CD4-positive, alpha-beta T cell treated with Interleukin-15 for 4 hours (primary cell): ENCODE results near the gene SAMD10.

Source experiments
- DNase-seq: peaks from one replicate; pipeline ENCODE4 v3.0.0-alpha.2; 2020; ENCODE audit warnings: low spot score

SAMD10 gene

DNA sequence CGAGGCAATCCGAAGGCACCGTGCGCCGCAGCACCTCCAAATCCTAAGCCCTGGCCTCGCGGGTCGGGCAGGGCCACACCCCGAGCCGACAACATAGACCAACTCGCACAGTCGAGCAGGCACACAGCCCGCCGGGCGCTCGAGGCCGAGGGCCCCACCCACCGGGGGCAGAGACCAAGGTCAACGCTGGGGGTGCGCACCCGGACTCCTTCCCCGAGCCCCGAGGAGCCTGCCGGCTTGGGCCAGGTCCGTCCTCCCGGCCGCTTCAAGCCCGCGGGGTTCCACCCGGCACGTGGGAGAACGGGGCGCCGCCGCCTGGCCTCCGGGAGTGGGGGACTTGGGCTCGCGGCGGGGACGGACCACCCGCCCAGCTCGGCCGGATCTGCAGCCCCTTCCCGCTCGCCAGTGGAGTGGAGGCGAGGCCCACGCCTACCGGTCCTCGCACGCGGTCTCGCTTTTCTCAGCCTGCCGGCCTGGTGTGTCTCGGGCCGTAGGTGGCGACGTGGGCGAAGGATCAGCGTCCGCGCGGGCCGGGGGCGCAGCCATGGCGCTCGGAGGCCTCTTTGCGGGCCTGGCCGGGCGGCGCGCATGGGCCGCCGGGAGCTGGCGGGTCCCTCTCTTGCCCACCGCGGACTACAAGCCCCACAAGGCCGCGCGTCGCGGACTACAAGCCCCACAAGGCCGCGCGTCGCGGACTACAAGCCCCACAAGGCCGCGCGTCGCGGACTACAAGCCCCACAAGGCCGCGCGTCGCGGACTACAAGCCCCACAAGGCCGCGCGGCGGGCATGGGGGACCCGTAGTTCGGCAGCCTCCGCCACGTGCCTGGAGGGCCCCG is 23.4 kb downstream of the SAMD10 start, which contains the start of gene UCKL1:
Gene UCKL1 (minus strand): TSS at position 590 of the 837 bp plus-strand sequence. CDS start 44 bp downstream, at position 546.
- DNase-seq, result peak; percentile 89

DNA sequence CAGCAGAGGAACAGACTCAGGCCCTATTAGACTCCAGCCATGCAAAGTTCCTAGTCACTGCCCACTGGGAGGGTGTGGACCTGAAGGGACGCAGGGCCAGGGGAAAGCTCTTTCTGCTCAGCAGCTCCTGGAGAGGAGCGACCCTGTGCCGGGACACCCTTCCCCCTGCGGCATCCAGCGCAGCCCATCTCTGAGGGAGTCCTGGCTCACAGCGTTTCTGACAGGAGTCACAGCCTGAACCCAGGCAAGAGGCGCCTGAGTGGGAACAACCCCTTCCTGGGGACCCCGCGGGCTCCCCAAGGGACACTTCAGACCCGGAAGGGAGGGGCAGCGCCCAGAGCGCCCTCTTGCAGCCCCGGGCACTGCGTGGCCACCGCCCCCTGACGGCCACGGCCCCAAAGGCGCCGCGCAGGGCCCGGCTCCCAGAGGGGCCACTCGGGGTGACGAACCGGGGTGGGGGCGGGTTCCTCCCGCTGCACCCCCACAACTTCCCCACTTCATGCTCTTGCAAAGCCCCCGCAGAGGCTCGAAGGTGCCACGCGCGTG is 24.1 kb downstream of the SAMD10 start:
- DNase-seq, result peak; percentile 30

DNA sequence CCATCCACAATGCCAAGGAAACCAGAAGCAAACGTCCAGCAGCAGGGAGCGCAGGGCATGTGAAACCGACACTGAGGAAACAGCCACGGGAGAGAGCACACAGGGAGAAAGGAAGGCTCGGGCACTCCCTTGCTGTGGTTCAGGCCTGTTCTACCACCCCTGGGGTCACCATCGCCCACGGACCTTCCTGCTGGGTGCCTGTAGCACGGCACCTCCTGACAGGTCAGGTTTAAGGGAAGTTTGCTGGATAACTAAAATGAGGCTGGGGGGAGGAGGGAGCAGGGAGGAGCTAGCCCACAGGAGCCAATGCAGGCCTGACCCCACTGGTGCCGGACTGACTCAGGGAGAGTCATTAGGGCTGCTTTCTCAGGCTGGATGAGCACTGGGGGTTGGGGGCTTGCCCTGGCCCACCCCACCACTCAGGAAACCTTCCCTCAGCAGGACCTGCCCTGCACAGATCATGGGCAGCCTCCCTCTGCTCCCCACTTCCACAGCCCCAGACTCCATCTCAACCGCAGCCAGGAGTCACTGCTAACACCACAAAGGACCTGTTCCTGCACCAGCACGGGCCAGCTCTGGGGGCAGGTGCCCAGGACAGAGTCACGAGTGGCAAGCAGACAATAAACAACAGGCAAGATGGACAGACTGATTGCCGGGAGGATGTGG is 25.5 kb downstream of the SAMD10 start:
- DNase-seq, result no peak

DNA sequence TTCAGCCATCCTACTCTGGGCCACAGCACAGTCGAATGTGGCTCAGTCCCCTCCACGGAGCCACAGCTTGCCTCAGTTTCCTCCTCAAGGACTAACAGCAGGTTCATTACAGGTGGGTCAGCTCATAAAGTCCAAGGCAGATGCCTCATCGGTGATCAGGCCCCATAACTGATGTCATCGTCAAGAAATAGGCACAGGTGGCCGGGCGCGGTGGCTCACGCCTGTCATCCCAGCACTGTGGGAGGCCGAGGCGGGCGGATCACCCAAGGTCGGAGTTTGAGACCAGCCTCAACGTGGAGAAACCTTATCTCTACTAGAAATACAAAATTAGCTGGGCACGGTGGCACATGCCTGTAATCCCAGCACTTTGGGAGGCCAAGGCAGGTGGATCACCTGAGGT is 26.7 kb downstream of the SAMD10 start:
- DNase-seq, result no peak

DNA sequence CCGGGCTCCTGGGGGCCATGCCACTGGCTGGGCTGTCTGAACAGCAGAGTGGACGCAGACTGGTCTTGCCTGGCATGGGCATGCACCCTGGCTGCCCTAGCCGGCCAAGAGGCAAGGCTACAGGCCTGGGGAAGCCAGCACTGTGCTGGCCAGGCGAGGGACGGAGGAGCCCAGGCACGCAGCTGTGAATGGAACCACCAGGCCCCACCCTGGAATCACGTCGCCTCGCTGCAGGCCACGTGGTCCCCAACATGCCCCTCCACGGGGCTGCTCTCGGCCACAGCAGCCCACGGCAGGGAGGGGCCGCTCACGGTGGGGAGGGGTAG is 27.3 kb downstream of the SAMD10 start:
- no peak for DNase-seq

DNA sequence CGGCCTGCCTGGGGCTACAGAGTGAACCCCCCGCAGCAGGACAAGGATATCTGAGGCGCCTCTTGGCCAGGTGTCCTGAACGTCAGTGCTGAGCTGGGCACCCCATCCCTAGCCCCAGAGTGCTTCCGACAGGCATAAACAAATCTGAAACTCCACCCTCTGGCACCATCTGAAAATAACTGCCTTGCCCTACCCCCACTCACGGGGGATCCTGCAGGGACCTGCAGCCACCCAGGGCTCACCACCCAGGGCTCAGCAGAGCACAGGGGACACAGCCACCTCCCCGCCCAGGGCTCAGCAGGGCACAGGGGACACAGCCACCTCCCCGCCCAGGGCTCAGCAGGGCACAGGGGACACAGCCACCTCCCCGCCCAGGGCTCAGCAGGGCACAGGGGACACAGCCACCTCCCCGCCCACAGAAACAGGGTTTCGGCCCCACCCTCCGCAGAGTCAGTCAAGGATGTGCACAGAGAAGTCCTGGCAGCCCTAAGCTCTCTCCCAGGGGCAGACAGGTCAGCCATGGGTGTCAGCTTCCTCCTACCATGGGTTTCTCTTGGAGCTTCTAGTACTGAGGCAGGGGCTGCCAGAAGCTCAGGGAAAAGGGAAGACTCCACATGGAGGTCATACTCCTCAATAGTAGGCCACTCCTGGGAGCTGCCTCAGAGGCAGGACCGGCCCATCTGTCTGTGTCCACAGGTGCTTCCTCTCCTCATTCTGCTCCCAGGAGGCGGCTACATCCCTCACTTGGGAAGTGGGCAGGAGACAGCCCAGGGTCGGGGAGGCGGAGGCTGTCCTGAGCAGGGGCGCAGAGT is 27.8 kb downstream of the SAMD10 start:
- no peak for DNase-seq

DNA sequence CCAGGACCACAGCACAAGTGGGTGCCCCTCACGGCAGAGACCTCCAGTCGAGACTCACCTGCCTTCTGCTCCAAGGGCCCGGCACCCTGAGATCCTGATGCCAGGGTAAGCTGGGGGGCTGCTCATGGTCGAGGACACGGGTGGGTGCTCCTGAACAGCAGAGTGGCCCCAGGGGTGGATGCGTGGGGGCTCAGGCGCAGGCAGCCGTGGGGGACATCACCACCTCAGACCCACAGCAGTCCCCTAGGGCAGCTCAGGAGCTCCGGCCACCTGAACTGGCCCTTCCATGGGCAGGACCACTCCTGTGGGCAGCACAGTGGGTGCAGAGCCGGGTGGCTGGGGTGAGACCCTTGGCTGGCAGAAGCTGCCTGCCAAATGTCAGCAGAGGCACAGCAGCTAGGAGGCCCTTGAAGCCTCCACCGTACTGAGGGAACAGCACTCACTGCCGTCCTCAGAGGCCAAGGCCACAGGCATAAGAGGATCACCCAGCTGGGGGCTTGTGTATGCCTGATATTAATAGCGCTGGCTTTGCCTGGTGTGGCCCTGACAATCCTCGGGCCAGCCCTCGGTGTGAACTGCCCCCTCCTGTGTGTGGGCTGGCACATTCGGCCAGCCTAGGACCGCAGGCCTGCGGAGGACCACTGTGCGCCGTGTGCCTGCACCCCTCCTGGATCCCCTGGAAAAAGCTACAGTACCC is 28.6 kb downstream of the SAMD10 start:
- DNase-seq, result no peak

DNA sequence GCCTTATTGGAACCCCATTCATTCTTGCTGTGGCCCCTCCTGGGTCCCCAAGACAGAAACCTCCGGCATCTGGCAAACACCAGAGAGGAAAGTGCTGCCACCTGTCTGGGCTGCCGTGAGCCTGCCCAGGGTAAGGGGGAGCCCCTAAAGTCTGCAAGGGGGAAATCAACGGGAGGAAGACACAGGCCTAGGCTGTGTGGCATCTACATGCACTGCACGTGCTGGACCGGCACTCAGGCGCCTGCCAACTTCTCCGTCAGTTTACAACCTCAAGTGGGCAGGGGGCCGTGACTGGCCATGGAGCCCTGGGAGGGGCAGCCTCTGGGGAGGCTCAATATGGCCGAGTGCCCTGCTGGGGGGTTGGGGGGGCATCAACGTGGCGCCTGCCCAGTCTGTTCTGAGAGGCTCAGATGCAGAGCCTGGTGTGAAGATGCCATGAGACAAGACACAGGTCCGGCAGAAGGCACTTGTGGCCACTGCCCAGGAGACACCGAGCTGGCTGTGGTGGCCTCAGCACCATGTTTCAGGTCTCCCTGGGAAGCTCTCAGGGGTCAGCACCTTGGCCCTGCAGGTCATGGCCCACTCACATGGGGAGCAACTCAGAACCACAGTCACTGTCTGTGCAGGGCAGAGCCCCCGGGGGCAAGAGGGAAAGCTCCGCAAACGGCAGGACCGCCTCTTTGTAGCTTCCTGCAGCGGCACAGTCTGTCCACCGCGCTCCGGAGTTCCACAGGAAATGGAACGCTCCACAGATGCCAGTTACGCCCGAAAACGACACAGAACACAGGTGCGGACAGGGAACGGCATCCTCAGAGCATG is 31.6 kb downstream of the SAMD10 start:
- peak; percentile 22 for DNase-seq

DNA sequence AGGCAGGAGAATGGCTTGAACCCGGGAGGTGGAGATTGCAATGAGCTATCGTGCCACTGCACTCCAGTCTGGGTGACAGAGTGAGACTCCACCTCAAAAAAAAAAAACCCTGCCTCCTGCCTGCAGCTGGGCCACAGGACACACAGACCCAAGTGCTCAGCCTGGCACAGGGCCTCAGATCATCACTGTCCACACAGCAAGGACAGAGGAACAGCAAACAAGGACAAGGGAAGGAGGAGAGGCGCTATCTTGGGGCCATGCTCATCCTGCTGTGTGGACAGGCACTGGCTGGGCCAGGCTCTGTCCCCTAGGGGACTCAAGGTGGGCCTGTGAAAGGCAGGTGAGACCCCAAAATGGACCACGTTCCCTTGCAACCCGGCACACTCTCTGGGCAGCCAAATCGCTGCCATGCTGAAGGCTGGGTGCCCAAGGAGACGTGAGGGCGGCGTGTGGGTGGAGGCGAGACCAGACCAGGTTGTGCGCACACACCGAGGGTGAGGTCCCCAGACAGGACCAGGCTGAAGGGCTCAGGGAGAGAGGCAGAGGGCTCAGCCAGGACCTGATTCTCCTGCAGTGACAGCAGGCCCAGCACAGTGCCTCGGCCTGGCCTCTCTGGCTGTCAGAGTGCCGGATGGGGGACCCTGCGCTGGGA is 32.3 kb downstream of the SAMD10 start:
- DNase-seq, result no peak

DNA sequence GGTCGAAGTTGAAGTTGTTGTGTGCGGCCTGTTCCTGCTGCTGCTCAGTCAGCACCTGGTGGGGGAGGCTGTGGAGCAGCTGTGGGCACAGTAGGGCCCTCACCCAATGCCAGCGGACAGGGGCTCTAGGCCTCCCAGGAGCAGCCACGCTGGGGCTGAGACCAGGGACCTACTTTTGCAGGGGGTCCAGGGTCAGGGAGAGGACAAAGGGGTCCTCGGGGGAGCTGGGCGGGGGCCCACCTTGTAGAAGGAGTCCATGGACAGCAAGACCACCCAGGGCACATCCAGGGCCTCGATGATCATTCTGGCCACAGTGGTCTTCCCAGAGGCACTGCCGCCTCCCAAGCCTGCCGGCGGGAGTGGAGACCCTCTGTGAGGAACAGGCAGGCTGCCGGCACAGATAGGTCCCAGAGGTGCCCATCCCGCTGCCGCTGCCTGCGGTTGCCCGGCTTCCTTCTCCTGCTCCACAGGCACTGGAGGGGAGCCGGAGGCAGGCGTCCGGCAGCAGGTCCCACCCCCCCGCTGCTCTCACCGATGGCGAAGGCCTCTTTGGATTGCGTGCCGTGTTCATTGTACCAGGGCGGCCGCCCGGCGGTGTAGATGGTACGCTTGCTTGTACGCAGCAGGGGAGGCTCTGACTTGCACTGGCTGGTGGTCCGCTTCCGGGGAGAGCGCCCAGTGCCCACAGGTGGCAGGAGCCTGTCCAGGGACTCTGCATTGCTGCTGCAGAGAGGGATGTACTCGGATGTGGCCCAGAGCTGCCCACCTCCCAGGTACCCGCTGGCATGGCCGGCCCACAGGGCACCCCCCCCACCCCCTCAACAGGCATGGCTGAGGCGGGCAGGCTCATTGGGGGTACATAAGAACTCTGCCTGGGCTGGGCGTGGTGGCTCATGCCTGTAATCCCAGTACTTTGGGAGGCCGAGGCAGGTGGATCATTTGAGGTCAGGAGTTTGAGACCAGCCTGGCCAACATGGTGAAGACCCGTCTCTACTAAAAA is 33.2 kb downstream of the SAMD10 start:
- DNase-seq, result no peak

DNA sequence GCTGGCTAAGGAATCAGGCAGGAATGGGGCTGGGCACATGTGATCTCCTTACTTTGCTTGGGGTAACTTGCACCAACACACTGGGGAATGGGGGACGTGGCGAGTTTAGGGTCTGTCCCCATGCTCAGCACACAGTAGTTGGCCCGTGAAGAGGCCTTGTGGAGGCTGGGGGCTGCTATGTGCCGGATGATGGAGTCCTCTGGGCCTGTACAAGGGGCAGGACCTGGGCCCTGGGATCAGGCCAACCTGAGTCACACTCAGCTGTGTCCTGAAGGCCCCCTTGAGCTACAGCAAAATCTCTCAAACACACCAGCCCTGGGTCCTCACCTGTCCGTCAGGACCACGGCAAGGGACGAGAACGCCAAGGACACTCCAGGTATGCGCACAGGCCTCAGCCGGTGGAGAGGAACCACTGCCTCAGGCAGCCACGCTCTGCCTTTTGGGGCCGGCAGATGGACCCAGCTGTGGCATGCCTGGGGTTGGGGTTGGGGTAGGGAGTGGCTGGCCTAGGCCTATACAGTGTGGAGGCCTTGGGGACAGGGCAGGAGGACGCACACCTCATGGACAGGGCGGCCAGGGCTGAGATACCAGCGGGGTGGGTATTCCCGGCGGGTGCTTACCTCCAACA is 34.3 kb downstream of the SAMD10 start:
- DNase-seq, result no peak

DNA sequence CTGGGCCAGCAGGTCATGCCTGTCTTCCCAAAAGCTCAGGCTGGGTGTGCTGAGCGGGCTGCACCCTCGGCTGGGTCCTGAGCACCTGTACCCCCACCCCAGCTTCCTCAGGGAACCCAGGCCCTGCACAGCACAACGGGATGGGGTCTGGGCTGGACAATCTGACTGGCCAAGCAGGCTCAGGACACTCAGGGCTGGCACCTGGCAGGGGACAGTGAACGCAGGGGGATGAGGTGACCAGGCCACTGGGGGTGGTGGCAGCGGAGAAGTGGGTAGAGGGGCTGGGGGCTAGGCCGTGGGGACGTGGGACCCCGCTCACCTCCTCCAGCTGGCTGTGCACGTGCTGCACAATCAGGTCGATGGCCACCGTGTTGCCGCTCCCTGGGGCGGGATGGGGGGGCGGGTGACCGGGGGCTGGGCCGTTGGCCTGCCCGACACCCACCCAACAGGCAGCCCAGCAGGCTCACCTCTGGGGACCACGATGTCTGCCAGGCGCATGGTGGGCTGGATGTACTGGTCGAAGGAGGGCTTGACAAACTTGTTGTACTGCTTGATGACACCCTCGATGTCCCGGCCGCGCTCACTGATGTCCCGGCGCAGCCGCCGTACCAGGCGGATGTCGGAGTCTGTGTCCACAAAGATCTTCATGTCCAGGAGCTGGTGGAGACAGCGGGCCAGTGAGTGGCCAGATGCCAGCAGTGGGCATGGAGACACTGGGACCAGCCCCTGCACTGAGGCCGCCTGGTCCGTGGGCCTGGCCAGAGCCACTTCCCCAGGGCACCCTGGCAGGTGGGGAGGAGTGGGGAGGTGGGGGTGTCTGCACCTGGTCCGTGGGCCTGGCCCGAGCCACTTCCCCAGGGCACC is 35.1 kb downstream of the SAMD10 start:
- DNase-seq, result no peak

DNA sequence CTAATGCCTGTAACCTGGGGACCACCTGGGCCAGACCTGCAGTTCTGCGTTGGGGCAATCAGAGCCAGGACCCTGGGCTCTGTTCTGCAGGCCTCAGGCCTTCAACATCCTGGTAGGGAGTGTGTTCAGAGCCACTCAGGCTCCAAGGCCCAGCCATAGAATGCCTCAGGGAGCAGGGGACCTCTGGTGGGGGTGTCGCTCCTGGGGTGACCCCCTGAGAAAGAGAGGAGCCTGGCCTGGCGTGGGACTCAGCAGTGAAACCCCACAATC is 35.7 kb downstream of the SAMD10 start:
- no peak for DNase-seq

DNA sequence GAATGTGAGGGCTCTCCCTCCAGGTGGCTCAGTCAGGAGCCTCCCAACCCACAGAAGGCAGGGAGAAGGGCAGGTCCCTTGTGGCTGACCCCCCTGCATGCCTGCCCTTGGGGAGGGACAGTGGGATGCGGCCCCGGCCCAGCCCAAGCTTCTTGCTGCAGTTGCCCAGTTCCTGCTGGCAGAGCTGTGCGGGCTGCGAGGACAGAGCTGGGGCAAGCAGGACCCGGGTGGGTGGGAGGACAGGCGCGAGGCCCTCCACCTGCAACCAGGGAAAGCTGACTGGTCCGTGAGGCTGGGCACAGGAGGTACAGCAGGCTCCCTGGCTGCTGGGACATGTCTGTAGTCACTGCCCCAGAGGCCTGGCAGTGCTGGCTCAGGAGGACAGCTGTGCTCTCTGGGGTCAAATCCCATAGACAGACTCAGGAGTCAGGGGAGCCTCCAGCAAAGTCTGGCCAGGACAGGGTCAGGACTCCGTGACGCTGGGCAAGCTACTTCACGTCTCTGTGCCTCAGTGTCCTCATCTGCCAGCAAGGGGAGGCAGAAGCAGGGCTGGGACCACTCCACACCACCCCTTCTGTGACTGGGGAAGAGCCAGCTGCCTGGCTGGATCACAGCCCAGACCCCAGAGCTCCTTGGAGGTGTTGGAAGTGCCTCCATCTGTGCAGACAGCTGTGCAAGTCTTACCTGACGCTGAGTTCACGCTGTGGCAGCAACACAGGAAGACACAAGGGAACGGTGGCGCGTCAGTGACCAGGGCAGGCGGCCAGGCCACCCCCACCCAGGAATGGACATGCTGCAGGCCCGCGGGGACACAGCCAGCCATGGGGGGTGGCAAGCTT is 36.3 kb downstream of the SAMD10 start:
- no peak for DNase-seq

DNA sequence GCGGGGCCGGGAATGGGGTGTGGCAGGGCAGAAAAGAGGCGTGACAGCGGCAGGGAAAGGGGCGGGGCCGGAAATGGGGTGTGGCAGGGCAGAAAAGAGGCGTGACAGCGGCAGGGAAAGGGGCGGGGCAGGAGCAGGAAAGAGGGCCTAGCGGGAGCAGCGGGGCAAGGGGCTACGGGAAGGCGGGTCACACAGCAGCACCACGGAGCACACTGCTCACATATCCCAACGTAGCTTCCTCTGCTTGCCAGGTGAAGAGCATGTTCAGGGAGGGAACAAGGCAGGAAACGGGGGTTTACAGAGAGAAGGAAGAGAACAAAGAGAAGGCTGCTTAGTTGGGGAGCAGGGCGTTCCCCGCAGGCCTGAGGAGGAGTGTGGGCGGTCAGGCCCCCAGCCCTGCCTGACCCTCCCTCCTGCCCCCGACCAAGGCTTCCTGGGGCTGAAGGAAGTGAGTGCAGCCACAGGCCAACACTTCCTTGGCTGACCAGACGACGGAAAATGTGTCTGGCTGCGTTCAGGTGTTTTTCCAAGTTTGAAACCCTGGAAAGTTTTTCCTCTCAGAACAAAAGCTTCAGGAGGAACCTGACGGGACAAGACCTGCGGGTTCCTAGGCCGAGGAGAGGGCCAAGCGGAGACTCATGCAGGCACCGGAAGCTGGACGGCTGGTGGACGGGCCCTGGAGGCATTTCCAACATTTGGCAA is 37.0 kb downstream of the SAMD10 start:
- no peak for DNase-seq

DNA sequence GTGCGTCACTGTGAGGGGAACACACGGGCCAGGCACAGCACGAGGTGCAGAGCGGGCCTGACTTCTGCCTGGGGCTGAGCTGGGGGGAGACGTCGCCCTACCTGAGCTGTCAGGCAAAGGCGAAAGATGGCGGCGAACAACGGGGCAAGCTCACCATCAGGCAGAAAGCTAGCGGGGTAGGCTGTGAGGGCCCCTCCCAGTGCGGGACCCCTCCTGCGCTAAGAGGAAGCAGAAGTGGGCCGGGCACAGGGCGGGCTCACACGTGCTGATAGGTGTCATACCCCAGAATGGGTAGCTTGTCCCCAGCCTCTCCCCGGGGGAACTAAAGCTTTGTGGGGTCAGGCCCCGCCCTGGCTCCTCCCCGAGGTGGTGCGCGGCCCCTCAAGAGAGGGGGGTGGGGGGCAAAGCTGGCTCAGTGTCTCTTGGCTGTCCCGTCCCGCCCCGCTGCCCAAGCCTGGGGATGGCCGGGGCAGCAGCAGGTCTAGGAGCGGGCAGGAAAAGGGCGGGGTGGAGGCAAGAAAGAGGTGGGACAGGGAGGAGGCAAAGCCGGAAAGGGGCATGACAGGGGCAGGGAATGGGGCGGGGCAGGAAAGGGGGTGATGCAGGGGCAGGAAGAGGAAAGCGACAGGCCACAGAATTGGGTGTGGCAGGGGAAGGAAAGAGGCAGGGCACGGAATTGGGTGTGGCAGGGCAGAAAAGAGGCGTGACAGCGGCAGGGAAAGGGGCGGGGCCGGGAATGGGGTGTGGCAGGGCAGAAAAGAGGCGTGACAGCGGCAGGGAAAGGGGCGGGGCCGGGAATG is 38.0 kb downstream of the SAMD10 start:
- peak; percentile 73 for DNase-seq
